BLaER1 treated with 17β-estradiol and CSF1 and Interleukin-3, amounts not matched to agents 10 nM and 100 nM (cell line): Measurements from ENCODE around the gene ZNF618.
A peak's percentile ranks its signal among the peaks of the same experiment; 100 is the strongest.

ENCODE experiments used
- H3K27ac ChIP-seq, 11 experiments: shearing (Covaris generic); formaldehyde crosslinking; 2 replicates each; pipeline ENCODE4 v1.8.1; 2022
- H3K27me3 ChIP-seq, 11 experiments: shearing (Covaris generic); formaldehyde crosslinking; 2 replicates each; pipeline ENCODE4 v1.8.1; 2022
- H3K36me3 ChIP-seq, 11 experiments: shearing (Covaris generic); formaldehyde crosslinking; 2 replicates each; pipeline ENCODE4 v1.8.1; 2022
- H3K4me1 ChIP-seq, 10 experiments: shearing (Covaris generic); formaldehyde crosslinking; 2 replicates each; pipeline ENCODE4 v1.8.1; 2022
- H3K4me2 ChIP-seq, 11 experiments: shearing (Covaris generic); formaldehyde crosslinking; 2 replicates each; pipeline ENCODE4 v1.8.1; 2022
- H3K4me3 ChIP-seq, 10 experiments: shearing (Covaris generic); formaldehyde crosslinking; 2 replicates each; pipeline ENCODE4 v1.8.1; 2022
- H3K9ac ChIP-seq, 11 experiments: shearing (Covaris generic); formaldehyde crosslinking; 2 replicates each; pipeline ENCODE4 v1.8.1; 2022
- H3K9me3 ChIP-seq, 11 experiments: shearing (Covaris generic); formaldehyde crosslinking; replicated peaks in 1 of 11; 2 replicates each; pipeline ENCODE4 v1.8.1; 2022
- H4K20me1 ChIP-seq, 11 experiments: shearing (Covaris generic); formaldehyde crosslinking; 2 replicates each; pipeline ENCODE4 v1.8.1; 2022
- Cebpa-rat ChIP-seq, 11 experiments: shearing (Covaris generic); IDR thresholded peaks; 2 replicates each; pipeline ENCODE4 v1.8.1; 2022

The ZNF618 gene

GRCh38 chr9:113976915-113977314, 100.8 kb downstream of the ZNF618 start:
- TF ChIP-seq Cebpa-rat (IDR thresholded peaks at IDR 0.05) = no peak
- Histone ChIP-seq H3K36me3 (peaks cover 0 to 97% (median 64%) of the 10 kb centered on the region in 11 experiments; a peak in 20 of 22 replicates), H3K9me3 (no peaks in the 10 kb centered on the region), H4K20me1 (peaks cover 0 to 19% (median 6%) of the 10 kb centered on the region in 11 experiments; a peak in 7 of 22 replicates), H3K4me3 (no peak overlapping the region), H3K27ac (0 out of 22 replicates have a peak overlapping the region, but pooled peaks of 1 of the 11 experiments have one; percentile 27), H3K27me3 (no peaks in the 10 kb centered on the region), H3K4me1 (peaks cover 0 to 14% (median 4%) of the 10 kb centered on the region in 10 experiments; a peak in 6 of 20 replicates), H3K4me2 (no peak overlapping the region), H3K9ac (no peak overlapping the region)

- Histone ChIP-seq H3K4me2 (no peak overlapping the region), H3K9me3 (no peaks in the 10 kb centered on the region), H3K36me3 (peaks cover 0 to 88% (median 68%) of the 10 kb centered on the region in 11 experiments; a peak in 20 of 22 replicates), H3K4me3 (no peak overlapping the region), H3K4me1 (peaks cover 0 to 14% (median 4%) of the 10 kb centered on the region in 10 experiments; a peak in 6 of 20 replicates), H4K20me1 (peaks cover 0 to 21% (median 6%) of the 10 kb centered on the region in 11 experiments; a peak in 7 of 22 replicates), H3K27ac (no peak overlapping the region), H3K9ac (no peak overlapping the region), H3K27me3 (no peaks in the 10 kb centered on the region)
- TF ChIP-seq Cebpa-rat (IDR thresholded peaks at IDR 0.05) = no peak
These were observed 102.7 kb downstream of the ZNF618 start for GRCh38 chr9:113978725-113979342.

- Histone ChIP-seq H3K4me2 (no peak overlapping the region), H4K20me1 (peaks cover 0 to 21% (median 3%) of the 10 kb centered on the region in 11 experiments; a peak in 7 of 22 replicates), H3K36me3 (peaks cover 0 to 88% (median 70%) of the 10 kb centered on the region in 11 experiments; a peak in 21 of 22 replicates), H3K9ac (no peak overlapping the region), H3K4me3 (no peak overlapping the region), H3K27me3 (no peaks in the 10 kb centered on the region), H3K27ac (no peak overlapping the region), H3K4me1 (peaks cover 0 to 14% (median 4%) of the 10 kb centered on the region in 10 experiments; a peak in 6 of 20 replicates), H3K9me3 (no peaks in the 10 kb centered on the region)
- TF ChIP-seq Cebpa-rat (IDR thresholded peaks at IDR 0.05) = no peak
These were observed 103.4 kb downstream of the ZNF618 start for GRCh38 chr9:113979343-113980127.

- H3K4me1 ChIP-seq = no peaks in the 10 kb centered on the region
These were observed 108.7 kb downstream of the ZNF618 start for GRCh38 chr9:113984639-113985380.

GRCh38 chr9:113985968-113986585, 110.0 kb downstream of the ZNF618 start:
- H3K4me3 ChIP-seq = no peak overlapping the region
- H3K9ac ChIP-seq = no peak overlapping the region
- no peak overlapping the region for H3K27ac ChIP-seq
- TF ChIP-seq Cebpa-rat (IDR thresholded peaks at IDR 0.05) = no peak
- peaks cover 0 to 20% (median 0%) of the 10 kb centered on the region in 11 experiments; a peak in 5 of 22 replicates for H4K20me1 ChIP-seq
- H3K27me3 ChIP-seq = no peaks in the 10 kb centered on the region
- H3K36me3 ChIP-seq = peaks cover 23 to 92% (median 89%) of the 10 kb centered on the region in 11 experiments; a peak in 21 of 22 replicates
- no peaks in the 10 kb centered on the region for H3K9me3 ChIP-seq
- peaks cover 3 to 13% (median 6%) of the 10 kb centered on the region in 10 experiments; a peak in 19 of 20 replicates for H3K4me1 ChIP-seq
- no peak overlapping the region for H3K4me2 ChIP-seq

More at GRCh38 chr9:113984639-113985380, 108.7 kb downstream of the ZNF618 start:
- Histone ChIP-seq H4K20me1 (peaks cover 0 to 20% (median 0%) of the 10 kb centered on the region in 11 experiments; a peak in 5 of 22 replicates), H3K9ac (no peak overlapping the region), H3K27ac (no peak overlapping the region), H3K27me3 (no peaks in the 10 kb centered on the region), H3K4me3 (no peak overlapping the region), H3K4me2 (no peak overlapping the region), H3K36me3 (peaks cover 16 to 92% (median 88%) of the 10 kb centered on the region in 11 experiments; a peak in 21 of 22 replicates), H3K9me3 (no peaks in the 10 kb centered on the region)
- no peak for TF ChIP-seq Cebpa-rat (IDR thresholded peaks at IDR 0.05)

GRCh38 chr9:113986931-113987330, 110.8 kb downstream of the ZNF618 start:
- peaks cover 23 to 90% (median 82%) of the 10 kb centered on the region in 11 experiments; a peak in 21 of 22 replicates for H3K36me3 ChIP-seq
- peaks cover 0 to 20% (median 1%) of the 10 kb centered on the region in 11 experiments; a peak in 8 of 22 replicates for H4K20me1 ChIP-seq
- H3K27me3 ChIP-seq = no peaks in the 10 kb centered on the region
- H3K27ac ChIP-seq = no peak overlapping the region
- H3K9me3 ChIP-seq = no peaks in the 10 kb centered on the region
- no peak overlapping the region for H3K9ac ChIP-seq
- no peak overlapping the region for H3K4me2 ChIP-seq
- peaks cover 12 to 21% (median 14%) of the 10 kb centered on the region in 10 experiments for H3K4me1 ChIP-seq
- TF ChIP-seq Cebpa-rat (IDR thresholded peaks at IDR 0.05) = no peak
- no peak overlapping the region for H3K4me3 ChIP-seq

- Histone ChIP-seq H3K9me3 (no peaks in the 10 kb centered on the region), H3K4me3 (no peak overlapping the region), H3K4me2 (no peak overlapping the region), H3K9ac (no peak overlapping the region), H4K20me1 (peaks cover 0 to 20% (median 4%) of the 10 kb centered on the region in 11 experiments; a peak in 10 of 22 replicates), H3K27ac (no peak overlapping the region), H3K4me1 (peaks cover 18 to 27% (median 20%) of the 10 kb centered on the region in 10 experiments), H3K27me3 (no peaks in the 10 kb centered on the region), H3K36me3 (peaks cover 23 to 88% (median 79%) of the 10 kb centered on the region in 11 experiments; a peak in 21 of 22 replicates)
- TF ChIP-seq Cebpa-rat (IDR thresholded peaks at IDR 0.05) = no peak
These were observed 111.4 kb downstream of the ZNF618 start for GRCh38 chr9:113987526-113987925.

- no peaks in the 10 kb centered on the region for H3K27me3 ChIP-seq
- no peak overlapping the region for H3K4me2 ChIP-seq
- H3K9ac ChIP-seq = no peak overlapping the region
- no peaks in the 10 kb centered on the region for H3K9me3 ChIP-seq
- H3K4me1 ChIP-seq = peaks cover 27 to 37% (median 30%) of the 10 kb centered on the region in 10 experiments
- peaks cover 23 to 84% (median 75%) of the 10 kb centered on the region in 11 experiments; a peak in 21 of 22 replicates for H3K36me3 ChIP-seq
- no peak overlapping the region for H3K4me3 ChIP-seq
- 0 out of 22 replicates have a peak overlapping the region, but pooled peaks of 1 of the 11 experiments have one; percentile 1 for H3K27ac ChIP-seq
- H4K20me1 ChIP-seq = peaks cover 0 to 22% (median 8%) of the 10 kb centered on the region in 11 experiments; a peak in 11 of 22 replicates
- TF ChIP-seq Cebpa-rat (IDR thresholded peaks at IDR 0.05) = no peak
These were observed 112.4 kb downstream of the ZNF618 start for GRCh38 chr9:113988385-113989016.
